RKO (cell line): ENCODE data around the gene SPIN2B.
"Not testable (repeated sequence)": the region's sequence is repeated elsewhere in the genome, so short reads cannot be mapped to it uniquely, and the experiment has no call there.

Source experiments
- DNase-seq: peaks from one replicate; pipeline ENCODE4 v3.0.0-alpha.2; 2016; ENCODE audit warnings: low spot score

SPIN2B gene

DNA sequence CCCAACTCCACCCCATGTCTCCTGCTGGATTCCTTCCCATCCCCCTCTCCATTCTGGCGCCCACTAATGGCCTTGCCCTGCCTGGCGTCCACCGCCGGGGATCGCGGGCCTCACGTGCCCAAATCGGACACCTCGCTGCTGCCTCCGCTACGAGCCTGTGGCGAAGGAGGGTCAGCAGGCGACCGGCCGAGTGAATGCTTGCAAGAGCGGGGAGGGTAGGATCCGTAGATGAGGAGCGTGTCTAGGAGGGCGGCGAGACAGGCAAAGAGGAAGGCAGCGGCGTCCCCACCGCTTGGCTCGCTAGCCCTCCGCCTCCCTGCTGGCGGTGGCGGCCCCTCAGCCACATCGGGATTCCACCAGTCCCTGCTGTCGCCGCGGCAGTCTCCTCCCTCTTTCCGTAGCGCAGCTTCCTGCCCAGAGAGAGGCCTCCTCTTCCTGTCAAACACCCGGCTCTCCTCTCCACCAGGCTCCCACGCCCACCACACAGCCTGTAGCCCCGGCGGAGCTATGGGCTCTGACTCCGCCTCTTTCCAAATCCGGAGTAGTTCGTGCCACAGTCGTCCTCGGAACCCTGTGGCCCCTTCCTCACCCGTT is at the start of gene SPIN2B:
TSS of gene SPIN2B (minus strand) at position 387 of the 594 bp plus-strand sequence.
- DNase-seq = peak; percentile 85

DNA sequence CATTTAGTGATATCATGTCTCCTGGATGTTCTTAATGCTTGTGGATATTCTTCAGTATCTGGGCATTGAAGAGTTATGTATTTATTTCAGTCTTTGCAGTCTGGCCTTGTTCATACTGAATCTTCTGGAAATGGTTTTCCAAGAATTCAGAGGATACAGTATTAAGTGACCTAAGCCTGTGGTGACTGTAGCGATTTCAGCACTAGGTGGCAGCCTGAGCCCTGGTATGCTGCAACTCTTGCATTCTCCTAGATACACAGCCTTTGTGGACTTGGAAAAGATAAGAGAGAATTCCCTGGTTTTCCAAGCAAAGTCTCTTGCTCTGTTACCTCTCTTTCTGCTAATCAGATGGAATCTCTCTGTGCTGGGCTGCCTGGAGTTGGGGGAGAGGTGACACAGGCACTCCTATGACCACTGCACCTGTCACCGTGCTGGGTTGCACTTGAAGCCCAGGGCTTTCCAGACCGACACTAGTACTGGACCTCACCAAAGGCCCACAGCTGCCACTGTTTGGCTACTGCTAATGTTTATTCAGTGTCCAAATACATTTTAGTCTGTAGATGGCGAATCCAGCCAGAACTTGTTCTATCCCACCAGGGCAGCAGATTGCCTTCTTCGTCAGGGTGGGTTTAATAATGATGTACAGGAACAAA is 35.2 kb upstream of the SPIN2B start:
- peak; percentile 68 for DNase-seq

DNA sequence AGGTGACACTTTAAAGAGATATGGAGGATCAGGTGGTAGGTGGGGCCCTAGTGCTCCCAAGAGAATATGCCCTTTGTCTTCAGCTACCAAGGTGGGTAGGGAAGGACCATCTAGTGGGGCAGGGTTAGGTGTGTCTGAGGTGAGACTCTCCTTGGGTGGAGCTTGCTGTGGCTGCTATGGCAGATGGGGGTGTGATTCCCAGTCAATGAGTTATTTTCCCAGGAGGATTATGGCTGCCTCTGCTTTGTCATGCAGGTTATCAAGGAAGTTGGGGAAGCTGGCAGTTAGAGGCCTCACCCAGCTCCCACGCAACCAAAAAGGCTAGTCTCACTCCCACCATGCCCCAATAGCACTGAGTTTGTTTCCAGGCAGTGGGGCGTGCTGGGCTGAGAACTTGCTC is 33.8 kb upstream of the SPIN2B start:
- DNase-seq = no peak

- DNase-seq = not testable (repeated sequence)
These were observed 30.9 kb upstream of the SPIN2B start for GRCh38 chrX:57152222-57152621.

DNA sequence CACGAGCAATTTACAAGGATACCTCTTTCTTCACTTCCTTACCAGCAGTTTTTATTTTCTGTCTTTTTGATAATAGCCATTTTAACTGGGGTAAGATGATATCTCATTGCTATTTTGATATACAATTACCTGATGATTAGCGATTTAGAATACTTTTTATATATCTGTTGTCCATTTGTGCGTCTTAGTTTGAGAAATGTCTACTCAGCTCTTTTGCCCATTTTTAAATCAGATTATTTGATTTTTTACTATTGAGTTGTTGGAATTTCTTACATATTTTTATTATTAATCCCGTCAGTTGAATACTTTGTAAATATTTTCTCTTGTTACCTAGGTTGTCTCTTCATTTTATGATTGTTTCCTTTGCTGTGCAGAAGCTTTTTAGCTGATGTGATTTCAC is 17.3 kb upstream of the SPIN2B start:
- DNase-seq = no peak

GRCh38 chrX:57137501-57137900 is 16.2 kb upstream of the SPIN2B start:
- no peak for DNase-seq

GRCh38 chrX:57137073-57137472 is 15.7 kb upstream of the SPIN2B start, which contains the start of gene SPIN2A:
Gene SPIN2A (minus strand): TSS chrX:57137397. CDS start chrX:57136597, 800 bp downstream.
- not testable (repeated sequence) for DNase-seq

DNA sequence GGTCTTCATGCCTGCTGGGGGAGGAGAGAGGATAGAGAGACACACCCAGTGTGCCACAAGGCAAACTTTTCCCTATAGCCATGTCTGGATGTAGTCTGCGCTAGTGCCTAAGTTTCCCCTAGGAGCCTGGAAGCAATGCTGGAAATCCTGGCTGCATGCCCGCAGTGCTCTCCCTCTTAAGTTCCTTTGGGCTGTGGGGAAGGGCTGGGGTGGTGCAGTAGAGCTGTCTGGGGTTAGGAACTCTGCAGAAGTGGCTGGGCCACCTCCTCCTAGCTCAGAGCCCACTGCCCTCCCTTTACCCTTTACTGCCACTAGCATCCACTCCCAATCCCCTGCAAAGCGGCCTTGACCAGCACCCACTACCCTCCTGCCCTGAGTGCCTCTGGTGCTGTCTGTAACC is 15.2 kb upstream of the SPIN2B start:
- DNase-seq = not testable (repeated sequence)

- DNase-seq = no peak
These were observed 13.9 kb upstream of the SPIN2B start for GRCh38 chrX:57135287-57135686.

DNA sequence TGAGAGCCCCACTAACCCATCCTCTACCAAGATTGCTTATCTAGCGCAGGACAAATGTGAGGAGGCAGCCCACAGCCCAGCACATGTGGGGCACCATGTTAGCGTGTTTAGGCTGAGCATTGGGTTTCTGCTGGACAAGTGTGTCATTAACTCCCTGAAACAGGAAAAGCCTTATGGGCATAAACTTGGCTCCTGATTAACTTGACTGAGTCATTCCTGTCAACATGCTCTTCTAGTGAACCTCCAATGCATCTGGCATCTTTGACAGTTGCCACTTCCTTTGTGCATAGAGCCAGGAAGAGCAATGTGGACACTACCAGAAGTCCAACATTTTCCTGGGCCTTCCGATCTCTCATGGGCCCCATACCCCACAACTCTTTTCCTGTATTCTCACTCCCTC is 13.4 kb upstream of the SPIN2B start:
- DNase-seq = no peak

GRCh38 chrX:57133706-57134105 is 12.4 kb upstream of the SPIN2B start:
- no peak for DNase-seq

DNA sequence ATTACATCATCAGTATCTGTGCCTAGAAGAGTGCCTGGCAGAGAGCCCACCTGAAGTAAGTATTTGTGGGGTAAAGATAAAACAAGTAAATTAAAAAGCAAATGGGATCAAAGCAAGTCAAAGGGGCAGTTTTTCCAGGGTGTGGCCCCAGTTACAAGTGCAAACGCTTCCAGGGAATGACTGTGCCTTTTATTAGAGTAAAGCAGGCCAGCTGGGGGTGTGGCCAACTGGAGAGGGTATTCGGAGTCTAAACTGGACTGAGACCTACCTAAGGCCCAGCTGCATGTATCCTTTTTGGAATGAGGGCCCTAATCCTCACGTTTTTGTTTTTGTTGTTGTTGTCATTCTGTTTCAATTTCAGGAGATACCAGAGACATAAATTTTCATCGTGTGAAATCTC is 11.9 kb upstream of the SPIN2B start:
- not testable (repeated sequence) for DNase-seq

DNA sequence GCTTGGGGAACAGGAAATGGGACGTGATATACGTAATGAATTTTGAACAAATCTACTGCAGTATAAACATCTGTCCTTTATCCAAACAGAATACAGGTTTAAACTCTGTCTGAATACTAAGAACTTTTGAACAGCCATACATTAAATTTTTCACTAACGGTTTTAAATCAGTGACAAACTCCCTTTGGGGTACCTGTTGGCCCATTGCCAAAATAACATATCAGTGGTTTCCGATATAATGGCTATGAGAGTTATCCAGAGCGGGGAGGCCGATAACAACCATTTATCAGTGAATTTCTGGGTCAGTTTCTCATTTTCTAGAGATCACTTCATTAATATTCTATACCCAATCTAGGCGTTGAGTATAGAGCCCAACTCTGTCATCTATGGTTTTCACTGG is 10.7 kb upstream of the SPIN2B start:
- DNase-seq = no peak

- DNase-seq = peak; percentile 4
These were observed 468 bp upstream of the SPIN2B start for GRCh38 chrX:57121816-57122215.

DNA sequence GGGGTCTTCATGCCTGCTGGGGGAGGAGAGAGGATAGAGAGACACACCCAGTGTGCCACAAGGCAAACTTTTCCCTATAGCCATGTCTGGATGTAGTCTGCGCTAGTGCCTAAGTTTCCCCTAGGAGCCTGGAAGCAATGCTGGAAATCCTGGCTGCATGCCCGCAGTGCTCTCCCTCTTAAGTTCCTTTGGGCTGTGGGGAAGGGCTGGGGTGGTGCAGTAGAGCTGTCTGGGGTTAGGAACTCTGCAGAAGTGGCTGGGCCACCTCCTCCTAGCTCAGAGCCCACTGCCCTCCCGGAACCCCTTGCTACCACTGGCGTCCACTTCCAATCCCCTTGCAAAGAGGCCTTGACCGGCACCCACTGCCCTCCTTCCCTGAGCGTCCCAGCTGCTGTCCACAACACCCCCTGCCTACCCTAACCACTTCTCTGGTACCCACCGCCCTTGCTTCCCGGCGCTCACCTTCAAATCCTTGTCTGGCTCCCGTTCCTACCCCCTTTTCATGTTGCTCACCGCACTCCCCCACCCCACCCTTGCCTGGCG is 658 bp downstream of the SPIN2B start:
- peak; percentile 2 for DNase-seq

- DNase-seq = no peak
These were observed 1.9 kb downstream of the SPIN2B start for GRCh38 chrX:57119416-57119815.

GRCh38 chrX:57117566-57117965 is 3.8 kb downstream of the SPIN2B start:
- DNase-seq = not testable (repeated sequence)

DNA sequence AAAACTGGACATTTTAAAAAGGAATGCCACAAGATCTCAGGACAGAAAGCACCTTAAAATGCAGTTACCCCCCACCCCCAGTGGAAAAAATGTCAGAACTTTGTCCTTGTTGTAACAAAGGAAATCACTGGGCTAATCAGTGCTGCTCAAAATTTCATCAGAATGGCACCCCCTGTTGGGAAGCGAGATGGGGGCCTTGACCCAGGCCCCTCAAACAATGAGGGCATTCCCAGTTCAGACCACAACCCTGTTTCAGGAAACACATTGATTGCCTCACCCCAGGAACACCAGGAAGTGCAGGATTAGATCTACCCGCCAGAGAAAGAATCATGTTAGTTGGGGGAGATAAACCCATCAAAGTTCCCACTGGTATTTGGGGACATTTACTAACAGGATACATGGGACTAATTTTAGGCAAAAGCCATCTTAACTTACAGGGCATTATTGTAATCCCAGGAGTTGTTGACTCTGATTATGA is 16.4 kb downstream of the SPIN2B start:
- no peak for DNase-seq

DNA sequence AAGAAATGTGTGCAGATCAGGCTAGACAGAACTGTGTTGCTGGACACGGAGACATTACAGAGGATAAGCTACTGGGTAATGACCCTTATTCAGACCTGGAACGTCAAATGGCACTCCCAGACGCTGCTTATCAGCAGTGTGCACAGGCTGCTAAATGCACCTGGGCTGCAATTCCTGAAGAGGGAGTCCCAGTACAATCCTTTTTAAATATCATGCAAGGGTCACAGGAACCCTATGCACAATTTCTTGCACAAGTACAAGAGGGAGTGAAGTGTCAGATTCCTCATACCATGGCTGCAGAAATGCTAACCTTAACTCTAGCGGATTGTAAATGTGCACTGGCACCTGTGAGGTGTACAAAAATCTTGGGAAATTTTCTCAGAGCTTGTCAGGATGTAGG is 16.9 kb downstream of the SPIN2B start:
- DNase-seq = no peak

GRCh38 chrX:57103489-57103888 is 17.9 kb downstream of the SPIN2B start:
- no peak for DNase-seq

GRCh38 chrX:57102918-57103317 is 18.4 kb downstream of the SPIN2B start:
- not testable (repeated sequence) for DNase-seq

- no peak for DNase-seq
These were observed 38.2 kb downstream of the SPIN2B start for GRCh38 chrX:57083143-57083542.

GRCh38 chrX:57074458-57074857 is 46.9 kb downstream of the SPIN2B start:
- no peak for DNase-seq
